ENCODE measurements around the gene CEMIP. TPM values are rescaled to one million over a fixed set of nuclear protein-coding genes. Genes with fewer than 3 reads are reported as not detected.
A peak's percentile ranks its signal among the peaks of the same experiment; 100 is the strongest.

The CEMIP gene
- total and polyA plus RNA-seq, 2 of the 4 experiments (the other 2 are of a cell fraction): 63.8 to 78.0 TPM

DNA sequence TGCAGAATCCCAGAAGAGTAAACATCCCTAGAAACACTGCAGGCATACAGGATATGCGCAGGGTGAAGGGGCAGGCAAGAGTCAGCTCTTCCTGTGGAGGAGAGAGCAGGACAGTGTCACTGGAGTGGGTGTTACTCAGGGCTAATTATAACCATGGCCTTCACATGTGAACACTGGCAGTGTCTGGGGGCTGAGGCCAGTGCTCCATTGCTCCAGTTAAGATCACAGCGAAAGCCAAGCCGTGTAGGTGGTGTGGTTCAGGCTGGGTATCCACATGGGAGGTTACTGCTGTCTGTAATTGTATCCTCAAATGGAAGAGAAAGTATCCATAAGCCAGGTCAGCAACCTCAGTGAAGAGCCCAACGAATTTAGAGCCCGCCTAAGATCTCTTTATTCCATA, 125.8 kb downstream of the CEMIP start:
- peak; percentile 2; the same call in 1 of the 2 replicates for ATAC-seq (ENCODE audit: low read depth)
- no peak overlapping the region for H3K18ac ChIP-seq (ENCODE audit: low read depth, low read length)
- no peak overlapping the region for H2AK9ac ChIP-seq (replicated peaks; ENCODE audit: low read depth, low read length, poor library complexity)
- H2BK5ac ChIP-seq (ENCODE audit: low read depth, low read length, poor library complexity, severe bottlenecking): no peak overlapping the region
- H2BK120ac ChIP-seq (ENCODE audit: low read depth, low read length): no peak overlapping the region
- peaks cover 21% of the 10 kb centered on the region; the same call in 1 of the 2 replicates for H3K9me1 ChIP-seq (ENCODE audit: insufficient read depth, low read length)
- WGBS, 2 experiments (ENCODE audit: extremely low coverage in 2 of 2, insufficient read length in 1 of 2): no CpG with 5 or more reads among the region's 5 CpGs
- no peak overlapping the region for H3K27ac ChIP-seq (ENCODE audit: insufficient read depth, low read length)
- ChIA-PET POLR2A (ENCODE audit: unreplicated experiment) (no interaction called here), CTCF (no interaction called here)
- no peaks in the 10 kb centered on the region for H3K9me3 ChIP-seq (ENCODE audit: control insufficient read depth, insufficient read depth, low read length)
- H2AK5ac ChIP-seq (ENCODE audit: low read depth, low read length): no peak overlapping the region
- intact Hi-C loops (cut with micrococcal nuclease): no loop called here
- in situ Hi-C loops (cut with MboI; ENCODE audit: low sequenced_read_pairs): no loop called here
- H3K27me3 ChIP-seq (ENCODE audit: control insufficient read depth, insufficient read depth, low read length): no peaks in the 10 kb centered on the region
- peaks cover 32% of the 10 kb centered on the region for H4K20me1 ChIP-seq (ENCODE audit: insufficient read depth, low read length)
- H2AFZ ChIP-seq (replicated peaks; ENCODE audit: low read length, poor library complexity): no peak overlapping the region
- H3K23ac ChIP-seq (ENCODE audit: low read depth, low read length): no peak overlapping the region
- no peak overlapping the region for H3K4me2 ChIP-seq (ENCODE audit: low read depth, low read length)
- H4K5ac ChIP-seq (ENCODE audit: low read depth, low read length): no peak overlapping the region
- dilution Hi-C loops (cut with HindIII; ENCODE audit: low sequenced_read_pairs, unreplicated experiment): no loop called here
- H3K4ac ChIP-seq (ENCODE audit: low read depth, low read length): no peak overlapping the region
- TF ChIP-seq BHLHE40 (IDR thresholded peaks at IDR 0.05; ENCODE audit: low read depth, low read length) (no peak), SMC3 (IDR thresholded peaks at IDR 0.05; ENCODE audit: low read depth, low read length) (no peak), POLR2A (IDR thresholded peaks at IDR 0.05; ENCODE audit: low read depth, low read length) (no peak), RCOR1 (IDR thresholded peaks at IDR 0.05; ENCODE audit: insufficient replicate concordance, low read length) (no peak), MXI1 (IDR thresholded peaks at IDR 0.05; ENCODE audit: borderline replicate concordance, low read depth, low read length) (no peak), MAFK (IDR thresholded peaks at IDR 0.05; ENCODE audit: low read depth, low read length) (no peak), RFX5 (IDR thresholded peaks at IDR 0.05; ENCODE audit: low read depth, low read length) (no peak), MAZ (IDR thresholded peaks at IDR 0.05; ENCODE audit: borderline replicate concordance, low read depth, low read length) (no peak), FOS (IDR thresholded peaks at IDR 0.05; ENCODE audit: low read depth, low read length) (no peak), NFE2L2 (IDR thresholded peaks at IDR 0.05; ENCODE audit: low read depth, low read length) (no peak), CHD1 (IDR thresholded peaks at IDR 0.05; ENCODE audit: low read depth, low read length) (no peak), CEBPB (IDR thresholded peaks at IDR 0.05; ENCODE audit: low read depth, low read length) (no peak), RAD21 (IDR thresholded peaks at IDR 0.05; ENCODE audit: low read length) (no peak)
- TF ChIP-seq, protein P1, sequence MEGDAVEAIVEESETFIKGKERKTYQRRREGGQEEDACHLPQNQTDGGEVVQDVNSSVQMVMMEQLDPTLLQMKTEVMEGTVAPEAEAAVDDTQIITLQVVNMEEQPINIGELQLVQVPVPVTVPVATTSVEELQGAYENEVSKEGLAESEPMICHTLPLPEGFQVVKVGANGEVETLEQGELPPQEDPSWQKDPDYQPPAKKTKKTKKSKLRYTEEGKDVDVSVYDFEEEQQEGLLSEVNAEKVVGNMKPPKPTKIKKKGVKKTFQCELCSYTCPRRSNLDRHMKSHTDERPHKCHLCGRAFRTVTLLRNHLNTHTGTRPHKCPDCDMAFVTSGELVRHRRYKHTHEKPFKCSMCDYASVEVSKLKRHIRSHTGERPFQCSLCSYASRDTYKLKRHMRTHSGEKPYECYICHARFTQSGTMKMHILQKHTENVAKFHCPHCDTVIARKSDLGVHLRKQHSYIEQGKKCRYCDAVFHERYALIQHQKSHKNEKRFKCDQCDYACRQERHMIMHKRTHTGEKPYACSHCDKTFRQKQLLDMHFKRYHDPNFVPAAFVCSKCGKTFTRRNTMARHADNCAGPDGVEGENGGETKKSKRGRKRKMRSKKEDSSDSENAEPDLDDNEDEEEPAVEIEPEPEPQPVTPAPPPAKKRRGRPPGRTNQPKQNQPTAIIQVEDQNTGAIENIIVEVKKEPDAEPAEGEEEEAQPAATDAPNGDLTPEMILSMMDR (conservative IDR thresholded peaks at IDR 0.05; ENCODE audit: low read depth, low read length): no peak
- TF ChIP-seq, protein P2, sequence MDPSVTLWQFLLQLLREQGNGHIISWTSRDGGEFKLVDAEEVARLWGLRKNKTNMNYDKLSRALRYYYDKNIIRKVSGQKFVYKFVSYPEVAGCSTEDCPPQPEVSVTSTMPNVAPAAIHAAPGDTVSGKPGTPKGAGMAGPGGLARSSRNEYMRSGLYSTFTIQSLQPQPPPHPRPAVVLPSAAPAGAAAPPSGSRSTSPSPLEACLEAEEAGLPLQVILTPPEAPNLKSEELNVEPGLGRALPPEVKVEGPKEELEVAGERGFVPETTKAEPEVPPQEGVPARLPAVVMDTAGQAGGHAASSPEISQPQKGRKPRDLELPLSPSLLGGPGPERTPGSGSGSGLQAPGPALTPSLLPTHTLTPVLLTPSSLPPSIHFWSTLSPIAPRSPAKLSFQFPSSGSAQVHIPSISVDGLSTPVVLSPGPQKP (IDR thresholded peaks at IDR 0.05; ENCODE audit: borderline replicate concordance, low read depth, low read length): no peak
- TF ChIP-seq, protein P3, sequence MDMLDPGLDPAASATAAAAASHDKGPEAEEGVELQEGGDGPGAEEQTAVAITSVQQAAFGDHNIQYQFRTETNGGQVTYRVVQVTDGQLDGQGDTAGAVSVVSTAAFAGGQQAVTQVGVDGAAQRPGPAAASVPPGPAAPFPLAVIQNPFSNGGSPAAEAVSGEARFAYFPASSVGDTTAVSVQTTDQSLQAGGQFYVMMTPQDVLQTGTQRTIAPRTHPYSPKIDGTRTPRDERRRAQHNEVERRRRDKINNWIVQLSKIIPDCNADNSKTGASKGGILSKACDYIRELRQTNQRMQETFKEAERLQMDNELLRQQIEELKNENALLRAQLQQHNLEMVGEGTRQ (IDR thresholded peaks at IDR 0.05; ENCODE audit: low read depth, low read length): no peak
- H2BK15ac ChIP-seq (ENCODE audit: low read depth, low read length): no peak overlapping the region
- 0 out of 2 replicates have a peak overlapping the region, but pooled peaks have one; percentile 48 for H3K14ac ChIP-seq (replicated peaks; ENCODE audit: low read depth, low read length)
- no peak overlapping the region for H4K91ac ChIP-seq (ENCODE audit: insufficient read depth, low read depth, low read length)
- no peak overlapping the region for H3K9ac ChIP-seq (ENCODE audit: low read depth, low read length)
- peak; percentile 35 for DNase-seq
- no peak overlapping the region for H3K4me3 ChIP-seq (ENCODE audit: insufficient read depth, low read depth, low read length)
- no TSS peak for BruUV-seq (replicated peaks)
- H2BK20ac ChIP-seq (ENCODE audit: low read depth, low read length): no peak overlapping the region
- H3K79me1 ChIP-seq (ENCODE audit: low read depth in 1 of 2, low read length in 2 of 2): peaks cover 0 to 4% of the 10 kb centered on the region in 2 experiments; a peak in 1 of 4 replicates
- H3K4me1 ChIP-seq (ENCODE audit: control insufficient read depth, insufficient read depth, low read length): peaks cover 8% of the 10 kb centered on the region; the same call in 1 of the 2 replicates
- H3K56ac ChIP-seq (ENCODE audit: extremely low read depth, insufficient read depth, low read length): no peak overlapping the region
- H3K36me3 ChIP-seq (ENCODE audit: control insufficient read depth, insufficient read depth, low read length): peaks cover 76% of the 10 kb centered on the region
- no peak overlapping the region for H4K8ac ChIP-seq (ENCODE audit: low read depth in 2 of 2, low read length in 2 of 2)

Measured in IMR-90 (cell line).